NCI-H1417 treated with DMSO at 0.1 percent for 48 hours (cell line): ENCODE results near the gene NMUR2.

Experiments used
- DNase-seq: peaks from one replicate; lab custom pipeline; 2025; lab: John Stamatoyannopoulos, UW

NMUR2 gene, protein sequence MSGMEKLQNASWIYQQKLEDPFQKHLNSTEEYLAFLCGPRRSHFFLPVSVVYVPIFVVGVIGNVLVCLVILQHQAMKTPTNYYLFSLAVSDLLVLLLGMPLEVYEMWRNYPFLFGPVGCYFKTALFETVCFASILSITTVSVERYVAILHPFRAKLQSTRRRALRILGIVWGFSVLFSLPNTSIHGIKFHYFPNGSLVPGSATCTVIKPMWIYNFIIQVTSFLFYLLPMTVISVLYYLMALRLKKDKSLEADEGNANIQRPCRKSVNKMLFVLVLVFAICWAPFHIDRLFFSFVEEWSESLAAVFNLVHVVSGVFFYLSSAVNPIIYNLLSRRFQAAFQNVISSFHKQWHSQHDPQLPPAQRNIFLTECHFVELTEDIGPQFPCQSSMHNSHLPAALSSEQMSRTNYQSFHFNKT

DNA sequence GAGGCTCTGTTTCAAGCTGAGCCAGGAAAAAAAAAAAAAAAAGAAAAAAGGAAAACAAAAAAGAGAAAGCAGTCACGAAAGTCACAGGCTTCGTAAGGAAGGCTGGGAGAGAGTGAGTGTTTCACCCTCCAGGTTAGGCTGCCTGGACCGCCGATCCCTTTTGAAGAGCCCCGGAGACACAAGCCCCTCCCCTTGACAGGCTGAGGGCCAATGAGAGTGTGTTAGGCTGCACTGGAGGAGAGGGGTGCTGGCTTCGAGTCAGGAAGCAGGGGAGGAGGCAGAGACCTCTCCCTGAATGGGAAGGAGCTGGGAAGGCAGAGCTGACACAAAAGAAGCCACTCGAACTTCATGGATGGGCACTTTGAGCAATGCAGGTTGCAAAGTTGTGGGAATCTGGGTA, at the start of gene NMUR2:
NMUR2 (minus strand) TSS at position 135 of the 400 bp plus-strand sequence. CDS start 166 bp downstream, outside the sequence.
- DNase-seq: no peak

DNA sequence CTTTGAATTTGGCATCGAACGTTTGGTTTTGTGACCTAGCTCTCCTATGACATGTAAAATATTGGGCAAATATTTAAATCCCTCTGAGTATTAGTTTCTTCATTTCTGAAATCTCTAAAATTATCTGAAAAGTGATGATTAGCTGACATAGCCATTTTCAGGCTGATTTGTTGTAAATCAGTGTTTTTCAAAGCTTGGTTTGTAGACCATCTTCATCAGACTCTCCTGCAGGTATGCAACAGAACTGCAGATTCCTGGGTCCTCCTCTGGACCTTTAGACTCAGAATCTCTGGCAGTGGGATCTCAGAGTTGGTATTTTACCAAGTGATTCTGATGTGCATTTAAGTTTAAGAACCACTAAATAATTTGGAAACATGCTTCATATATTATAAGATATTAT, 38.9 kb upstream of the NMUR2 start:
- no peak for DNase-seq

DNA sequence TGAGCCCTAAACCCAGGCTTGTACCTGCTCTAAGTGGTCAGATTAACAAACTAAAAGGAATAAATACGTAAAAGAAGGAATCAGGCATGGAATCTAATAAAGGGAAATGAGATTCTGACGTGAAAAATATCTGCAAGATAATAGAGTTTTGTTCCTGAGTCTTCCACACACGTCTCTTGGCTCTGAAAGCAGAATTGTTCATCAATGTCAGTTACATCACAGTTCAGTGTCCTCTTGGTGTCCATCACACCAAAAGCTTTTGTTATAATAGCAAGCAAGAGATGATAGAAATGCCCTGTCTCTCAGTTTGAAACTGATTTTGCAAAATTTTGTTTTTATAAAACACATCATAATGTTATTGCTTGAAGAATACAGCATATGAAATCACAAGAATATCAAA, 34.7 kb upstream of the NMUR2 start:
- no peak for DNase-seq

DNA sequence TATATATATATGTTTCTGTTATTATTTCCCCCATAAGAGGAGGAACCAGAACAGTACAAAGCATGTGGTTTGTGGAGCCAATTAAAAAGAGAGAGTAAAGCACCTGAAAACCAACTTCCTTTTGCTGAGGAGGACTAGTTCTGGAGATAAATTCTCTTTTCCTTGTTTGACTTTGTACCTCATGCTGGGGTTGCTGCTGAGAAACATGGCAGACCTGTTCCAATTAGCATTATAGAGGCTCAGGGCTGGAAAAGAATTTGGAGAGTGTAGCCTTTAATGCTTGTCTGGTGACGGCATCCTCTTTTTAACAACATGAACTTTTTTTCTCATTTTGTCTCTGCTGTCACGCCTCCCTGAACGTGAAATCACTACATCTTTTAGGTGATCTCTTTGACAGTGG, 32.8 kb upstream of the NMUR2 start:
- no peak for DNase-seq

DNA sequence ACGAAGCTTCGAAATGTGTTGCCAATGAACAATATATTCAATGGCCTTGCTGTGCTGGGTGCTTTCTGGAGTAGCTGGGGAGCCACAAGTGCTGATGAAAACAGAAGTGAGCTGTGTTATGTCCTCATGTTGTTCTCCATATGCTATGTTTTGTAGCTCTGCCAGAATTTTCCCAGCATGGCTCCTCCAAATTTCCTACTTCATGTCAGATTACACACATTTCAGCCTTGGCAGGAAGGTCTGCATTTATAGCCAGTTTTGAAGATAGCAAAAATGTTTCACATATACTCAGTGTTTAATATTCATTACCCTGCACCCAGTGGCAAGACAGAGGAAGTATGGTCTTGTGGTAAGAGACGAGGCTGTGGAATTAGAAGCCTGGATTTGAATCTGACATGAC, 22.6 kb upstream of the NMUR2 start:
- no peak for DNase-seq

DNA sequence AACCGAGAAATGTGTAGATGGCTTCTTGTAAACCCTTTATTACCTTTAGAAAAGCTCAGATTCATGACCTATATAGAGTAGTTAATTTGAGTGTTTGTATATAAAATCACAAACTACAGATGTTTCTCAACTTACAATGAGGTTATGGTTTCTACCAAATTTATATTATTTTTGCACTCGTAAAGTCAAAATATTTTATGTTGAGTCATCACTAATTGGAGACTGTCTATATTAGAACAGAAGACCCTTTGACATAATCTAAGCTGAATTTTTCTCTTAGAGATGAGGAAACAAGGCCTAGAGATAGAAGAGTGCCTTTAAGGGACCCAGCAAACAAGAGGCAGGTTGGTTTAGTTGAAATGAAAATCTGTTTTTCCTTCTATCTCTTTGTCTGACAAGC, 20.0 kb upstream of the NMUR2 start:
- no peak for DNase-seq

DNA sequence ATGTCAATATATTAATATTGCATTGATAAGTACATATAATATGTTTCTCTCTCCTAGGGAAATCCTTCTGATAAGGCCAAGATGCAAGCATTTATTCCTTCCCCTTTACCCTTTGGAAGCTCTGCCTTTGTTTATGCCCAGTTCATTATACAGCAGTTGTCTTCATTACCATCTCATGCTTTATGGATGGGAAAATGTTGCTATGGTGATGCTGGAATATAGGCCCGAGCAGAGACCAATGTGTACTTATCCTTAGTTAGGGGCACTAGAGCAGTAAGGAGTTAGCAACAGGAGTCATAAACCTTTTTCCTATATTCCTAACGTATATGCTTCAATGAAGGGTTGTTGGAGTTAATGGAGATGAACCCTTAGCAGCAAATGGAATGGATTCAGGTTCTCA, 19.4 kb upstream of the NMUR2 start:
- no peak for DNase-seq

DNA sequence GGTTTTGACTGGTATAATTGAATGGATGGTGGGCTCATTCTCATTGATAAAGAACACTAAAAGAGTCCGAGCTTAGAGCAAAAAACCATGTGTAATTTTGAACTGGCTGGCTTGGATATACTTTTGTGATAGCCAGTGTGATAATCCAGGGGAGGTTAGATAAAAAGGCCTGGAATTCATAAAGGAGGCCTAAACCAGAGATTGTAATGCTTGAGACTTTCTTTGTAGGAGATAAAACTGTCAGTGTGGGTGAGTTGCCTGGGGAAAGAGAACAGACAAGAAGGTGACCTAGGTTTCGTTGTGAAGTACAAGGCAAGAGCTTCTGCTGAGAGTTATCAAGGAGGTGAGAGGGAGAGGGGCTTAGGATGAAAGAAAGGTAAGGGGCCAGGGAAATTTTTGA, 17.0 kb upstream of the NMUR2 start:
- no peak for DNase-seq

DNA sequence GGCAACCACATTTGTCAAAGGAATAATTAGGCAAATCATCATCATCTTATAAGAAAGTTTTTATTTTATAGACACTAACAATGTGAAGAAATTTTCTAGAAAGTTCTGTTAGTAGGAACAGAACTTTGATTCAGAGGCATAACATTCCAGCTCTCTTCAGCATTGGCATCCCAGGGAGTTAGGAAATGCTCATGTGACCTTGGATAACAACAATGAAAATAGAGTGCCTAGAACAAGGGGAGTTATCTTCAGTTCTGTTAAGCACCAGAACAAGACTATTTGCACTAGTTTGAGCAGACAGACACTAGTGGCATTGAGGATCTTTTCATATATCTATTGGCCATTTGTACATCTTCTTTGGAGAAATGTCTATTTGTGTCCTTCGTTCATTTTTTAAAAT, 7.0 kb upstream of the NMUR2 start:
- DNase-seq: no peak

DNA sequence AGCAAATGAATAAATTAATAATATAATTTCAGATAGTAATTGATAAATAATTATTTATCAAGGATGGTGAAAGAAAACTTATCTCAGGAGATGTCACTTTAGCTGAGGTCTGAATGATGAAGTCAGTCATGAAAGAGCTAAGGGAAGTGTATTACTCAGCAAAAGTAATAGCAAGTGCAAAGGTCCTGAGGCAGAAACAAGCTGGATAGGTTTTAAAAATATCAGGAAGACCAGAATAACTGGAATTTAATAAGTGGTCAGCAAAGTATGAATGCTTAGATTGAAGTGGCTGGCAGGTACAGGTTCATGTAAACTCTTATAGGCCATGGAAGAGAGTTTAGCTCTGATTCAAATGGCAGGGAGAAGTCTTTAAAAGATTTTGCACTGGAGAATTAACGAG, 1.0 kb upstream of the NMUR2 start:
- DNase-seq: no peak

DNA sequence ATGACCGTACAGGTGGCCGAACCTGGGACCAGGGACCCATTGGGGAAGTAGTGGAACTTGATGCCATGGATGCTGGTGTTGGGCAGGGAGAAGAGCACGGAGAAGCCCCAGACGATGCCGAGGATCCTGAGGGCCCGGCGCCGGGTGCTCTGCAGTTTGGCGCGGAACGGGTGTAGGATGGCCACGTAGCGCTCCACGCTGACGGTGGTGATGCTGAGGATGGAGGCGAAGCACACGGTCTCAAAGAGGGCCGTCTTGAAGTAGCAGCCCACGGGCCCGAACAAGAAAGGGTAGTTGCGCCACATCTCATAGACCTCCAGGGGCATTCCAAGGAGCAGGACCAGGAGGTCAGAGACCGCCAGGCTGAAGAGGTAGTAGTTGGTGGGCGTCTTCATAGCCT, 585 bp downstream of the NMUR2 start:
- no peak for DNase-seq

DNA sequence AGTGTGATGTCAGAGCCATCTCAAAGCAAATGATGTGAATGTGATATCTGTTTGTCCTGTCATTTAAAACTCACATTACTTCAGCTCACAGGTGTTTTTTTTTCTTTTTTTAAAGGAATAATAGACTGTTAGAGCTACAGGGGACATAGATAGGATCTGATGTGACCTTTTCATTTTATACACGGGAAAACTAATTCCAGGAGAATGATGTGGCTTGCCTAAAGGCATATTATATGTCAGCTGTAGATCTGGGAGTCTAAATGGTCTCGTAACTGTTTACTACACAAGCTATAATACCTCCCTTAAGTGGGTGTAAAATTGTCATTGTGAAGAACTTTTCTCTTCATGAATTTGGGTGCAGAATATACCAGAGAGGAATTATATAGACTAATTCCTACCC, 2.0 kb downstream of the NMUR2 start:
- no peak for DNase-seq

DNA sequence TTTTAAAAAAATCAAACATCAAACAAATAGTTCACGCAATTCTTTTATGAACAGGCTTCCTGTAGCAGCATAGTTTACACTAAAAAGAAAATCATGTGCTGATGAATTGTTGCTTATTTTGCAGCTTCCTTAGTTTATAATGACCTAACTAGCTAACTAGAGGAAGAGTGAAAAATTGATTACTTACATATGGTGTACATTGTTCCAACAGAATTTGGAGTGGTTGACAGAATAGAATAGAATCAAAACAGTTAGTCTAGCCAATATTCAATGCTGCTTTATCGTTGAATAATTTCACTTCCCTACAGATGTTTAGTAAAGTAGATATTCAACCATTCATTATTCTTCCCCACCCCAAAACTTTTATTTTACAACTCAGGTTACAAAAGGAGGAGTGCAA, 4.2 kb downstream of the NMUR2 start:
- DNase-seq: no peak

DNA sequence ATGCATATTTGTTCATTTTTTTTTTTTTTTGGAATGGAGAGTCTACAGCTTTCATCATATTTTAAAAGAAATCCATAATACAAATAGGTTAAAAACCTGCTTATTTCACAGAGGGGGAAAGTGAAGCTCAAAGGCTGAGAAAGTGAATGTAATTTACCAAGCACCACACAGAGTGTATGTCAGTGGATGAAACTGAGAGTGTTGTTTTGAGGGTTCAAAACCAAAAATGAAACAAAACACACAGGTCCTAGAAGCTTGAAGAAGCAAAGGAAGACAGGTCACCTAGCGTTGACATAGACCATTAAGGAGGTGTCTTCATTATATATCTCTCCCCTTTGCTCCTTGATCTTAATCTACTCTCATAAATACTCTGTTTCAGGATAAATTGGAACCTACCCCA, 7.5 kb downstream of the NMUR2 start:
- DNase-seq: no peak

DNA sequence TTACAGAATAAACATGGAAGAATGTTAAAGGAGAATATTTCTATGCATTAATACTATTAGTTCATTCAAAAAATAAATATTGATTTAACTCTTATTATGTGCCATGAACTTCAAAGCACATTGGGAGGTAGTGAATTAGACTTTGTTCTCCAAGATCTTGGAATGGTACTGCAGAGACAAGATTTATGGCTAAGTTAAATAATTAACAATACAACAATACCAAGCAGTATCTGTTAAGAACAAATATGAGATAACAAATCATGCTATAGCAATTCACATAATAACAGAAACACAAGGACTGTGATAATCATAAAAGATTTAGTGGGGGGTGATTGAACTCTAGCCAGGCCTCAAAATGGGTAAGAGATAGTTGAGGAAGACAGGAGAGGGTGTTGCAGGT, 11.6 kb downstream of the NMUR2 start:
- no peak for DNase-seq

DNA sequence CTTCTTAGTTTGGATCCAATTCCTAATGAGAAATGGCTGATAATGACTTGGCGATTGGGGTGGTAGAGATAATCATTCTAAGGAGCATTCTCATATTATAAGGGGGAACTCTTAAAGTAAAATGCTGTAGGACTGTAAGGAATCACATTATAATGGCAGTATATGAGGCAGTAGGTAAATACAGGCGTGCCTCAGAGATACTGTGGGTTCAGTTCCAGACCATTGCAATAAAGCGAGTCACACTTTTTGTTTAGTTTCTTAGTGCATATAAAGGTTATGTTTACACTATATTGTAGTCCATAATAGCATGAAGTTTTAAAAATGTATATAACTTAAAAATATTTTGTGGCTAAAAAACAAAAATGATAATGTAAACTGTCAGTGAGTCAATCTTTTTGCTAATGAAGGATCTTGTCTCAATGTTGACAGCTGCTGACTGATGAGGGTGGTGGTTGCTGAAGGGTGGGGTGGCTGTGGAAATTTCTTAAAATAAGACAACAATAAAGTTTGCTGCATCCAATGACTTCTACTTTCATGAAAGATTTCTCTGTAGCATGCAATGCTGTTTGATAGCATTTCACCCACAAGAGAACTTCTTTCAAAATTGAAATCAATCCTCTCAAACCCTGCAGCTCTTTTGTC, 15.8 kb downstream of the NMUR2 start:
- no peak for DNase-seq

DNA sequence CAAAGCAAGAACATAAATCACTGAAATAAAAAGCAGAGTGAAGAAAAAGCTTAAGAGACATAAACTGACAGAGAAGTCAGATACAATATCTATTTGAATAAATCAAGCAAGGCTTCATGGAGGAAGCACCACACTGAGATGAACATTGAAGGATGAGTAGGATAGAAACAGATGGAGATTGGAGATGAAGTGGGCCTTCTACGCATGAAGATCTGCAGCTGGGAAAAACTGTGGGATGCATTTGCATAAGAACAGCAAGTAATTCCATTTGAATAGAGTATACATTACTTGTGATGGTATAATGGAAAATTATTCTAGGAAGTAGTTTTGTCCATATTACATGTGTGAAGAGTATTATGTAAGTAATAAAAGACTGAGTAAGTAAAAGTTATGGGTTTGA, 16.5 kb downstream of the NMUR2 start:
- DNase-seq: no peak

DNA sequence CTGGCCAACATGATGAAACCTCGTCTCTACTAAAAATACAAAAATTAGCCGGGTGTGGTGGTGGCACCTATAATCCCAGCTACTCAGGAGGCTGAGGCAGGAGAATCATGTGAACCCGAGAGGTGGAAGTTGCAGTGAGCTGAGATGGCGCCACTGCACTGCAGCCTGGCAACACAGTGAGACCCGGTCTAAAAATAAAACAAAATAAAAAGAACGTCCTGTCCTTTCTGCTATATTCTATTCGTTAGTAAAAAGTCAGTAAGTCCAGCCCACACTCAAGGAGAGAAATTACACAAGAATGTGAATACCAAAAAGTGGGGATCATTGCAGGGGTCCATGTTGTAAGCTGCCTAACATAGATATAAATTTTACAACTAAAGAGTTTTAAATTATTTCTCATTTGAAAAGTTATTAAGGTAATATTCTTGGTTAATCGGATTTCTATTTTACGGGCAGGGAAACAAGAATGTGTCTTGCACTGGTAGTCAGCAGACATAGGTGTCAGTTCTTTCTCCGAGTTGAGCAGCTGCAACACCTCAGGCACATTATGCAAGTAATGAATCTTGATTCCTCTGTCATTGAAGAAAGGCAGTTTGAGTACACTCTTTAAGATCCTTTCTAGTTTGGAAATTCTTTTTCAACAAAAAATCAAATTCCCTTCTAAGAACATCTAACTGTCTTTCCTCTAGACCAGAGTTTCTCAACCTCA, 24.5 kb downstream of the NMUR2 start:
- no peak for DNase-seq

DNA sequence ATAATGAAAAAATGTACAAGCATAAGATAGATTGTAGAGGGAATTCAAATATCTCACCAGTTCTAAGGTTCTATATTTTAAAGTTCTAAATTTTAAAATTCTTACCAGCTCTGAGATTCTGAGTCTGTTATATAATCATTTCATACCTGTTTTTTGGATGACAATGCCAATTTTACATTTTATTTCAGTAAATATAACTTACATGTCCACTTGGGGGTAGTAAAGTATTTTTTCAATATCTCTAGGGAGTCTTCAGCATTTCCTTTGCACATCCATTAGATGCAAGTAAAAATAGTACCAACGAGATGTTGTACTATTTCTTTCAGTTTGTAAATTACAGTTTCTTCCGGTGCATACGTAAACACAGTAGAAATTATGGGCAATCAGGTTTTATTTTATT, 25.7 kb downstream of the NMUR2 start:
- no peak for DNase-seq

DNA sequence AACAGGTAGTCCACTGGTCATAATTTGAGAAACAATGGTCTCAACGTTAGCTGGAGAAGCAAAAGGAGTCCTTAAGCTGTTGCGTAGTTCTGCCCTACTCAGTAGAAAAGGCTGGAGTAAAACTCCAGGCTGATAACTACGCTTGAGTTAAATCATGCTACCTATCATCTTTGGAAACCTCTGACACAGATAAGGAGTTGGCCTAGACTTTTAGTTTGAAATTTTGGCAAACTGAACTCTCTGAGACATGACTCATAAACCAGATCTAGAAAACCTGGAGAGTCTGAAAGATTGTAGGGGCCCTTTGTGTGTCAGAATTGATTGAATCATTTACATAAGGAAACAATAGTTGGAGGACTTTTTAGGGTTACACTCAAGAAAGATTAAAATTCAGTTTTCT, 26.3 kb downstream of the NMUR2 start:
- DNase-seq: no peak

DNA sequence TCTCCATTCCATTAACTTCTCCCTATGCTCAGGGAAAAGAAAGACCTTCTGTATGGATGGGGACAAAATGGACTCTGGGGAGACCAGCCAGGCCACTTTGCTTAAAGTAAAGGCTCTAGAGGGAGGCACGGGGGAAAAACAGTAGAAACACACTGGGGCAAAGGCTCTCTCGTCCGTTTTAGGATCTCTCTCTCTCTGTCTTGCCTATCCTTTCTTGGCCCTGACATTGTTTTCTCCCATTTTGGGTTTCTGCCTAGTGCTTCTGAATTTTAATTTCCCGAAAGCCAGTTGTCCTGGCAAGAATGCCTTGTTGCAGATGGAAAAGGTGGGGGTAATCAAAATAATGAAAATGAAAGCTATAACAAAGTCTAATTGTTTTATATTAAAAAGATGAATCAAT, 28.2 kb downstream of the NMUR2 start:
- DNase-seq: no peak

DNA sequence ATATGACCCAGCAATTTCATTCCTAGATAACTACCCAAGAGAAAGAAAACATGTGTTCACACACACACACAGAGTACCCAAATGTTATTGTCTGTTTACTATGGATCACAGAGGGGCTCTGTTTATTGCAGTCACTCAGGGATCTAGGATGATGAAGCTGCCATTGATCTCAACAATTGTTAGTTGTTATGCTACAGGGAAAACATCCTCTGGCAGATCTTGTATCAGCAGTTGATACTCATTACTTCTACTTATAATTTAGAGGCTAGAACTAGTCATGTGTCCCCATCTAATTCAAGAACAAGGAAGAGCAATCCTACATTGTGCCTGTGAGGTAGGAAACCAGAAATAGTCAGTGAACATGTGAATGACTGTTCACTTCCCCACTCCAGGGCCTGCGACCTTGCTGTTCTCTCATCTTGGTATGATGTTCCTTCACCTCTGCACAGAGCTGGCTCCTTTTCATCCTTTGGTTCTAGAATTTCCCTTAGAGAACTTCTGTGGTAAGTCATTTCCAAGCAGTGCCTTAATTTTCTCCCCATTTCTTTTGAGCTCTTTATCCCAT, 30.3 kb downstream of the NMUR2 start:
- DNase-seq: no peak

DNA sequence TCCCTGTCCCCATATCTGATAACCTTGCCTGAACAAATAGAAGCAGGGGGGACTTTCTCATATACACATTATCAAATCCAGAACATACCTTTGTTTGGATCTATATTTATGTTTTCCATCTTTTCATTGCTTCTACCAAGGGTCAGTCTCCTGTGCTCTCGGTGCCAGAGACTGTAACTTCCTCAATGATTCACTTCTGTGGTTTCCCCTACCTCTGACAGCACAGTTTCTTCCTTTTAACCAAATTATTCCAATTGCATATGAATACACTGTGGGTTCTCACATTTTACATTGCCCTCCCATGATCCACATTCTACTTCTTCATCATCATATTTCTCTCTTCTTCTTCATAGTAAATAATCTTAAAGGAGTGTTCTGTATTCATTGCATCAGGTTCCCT, 32.2 kb downstream of the NMUR2 start:
- no peak for DNase-seq
